Middle frontal gyrus (tissue), 1 donor: Measurements from ENCODE around the gene ZNF628.
"Not testable (repeated sequence)": the region's sequence is repeated elsewhere in the genome, so short reads cannot be mapped to it uniquely, and the experiment has no call there.

Experiments used
- DNase-seq: peaks from one replicate; pipeline ENCODE4 v3.0.0-alpha.2; 2015; ENCODE audit warnings: low spot score; ENCODE audit errors: extremely low spot score

ZNF628 gene

DNA sequence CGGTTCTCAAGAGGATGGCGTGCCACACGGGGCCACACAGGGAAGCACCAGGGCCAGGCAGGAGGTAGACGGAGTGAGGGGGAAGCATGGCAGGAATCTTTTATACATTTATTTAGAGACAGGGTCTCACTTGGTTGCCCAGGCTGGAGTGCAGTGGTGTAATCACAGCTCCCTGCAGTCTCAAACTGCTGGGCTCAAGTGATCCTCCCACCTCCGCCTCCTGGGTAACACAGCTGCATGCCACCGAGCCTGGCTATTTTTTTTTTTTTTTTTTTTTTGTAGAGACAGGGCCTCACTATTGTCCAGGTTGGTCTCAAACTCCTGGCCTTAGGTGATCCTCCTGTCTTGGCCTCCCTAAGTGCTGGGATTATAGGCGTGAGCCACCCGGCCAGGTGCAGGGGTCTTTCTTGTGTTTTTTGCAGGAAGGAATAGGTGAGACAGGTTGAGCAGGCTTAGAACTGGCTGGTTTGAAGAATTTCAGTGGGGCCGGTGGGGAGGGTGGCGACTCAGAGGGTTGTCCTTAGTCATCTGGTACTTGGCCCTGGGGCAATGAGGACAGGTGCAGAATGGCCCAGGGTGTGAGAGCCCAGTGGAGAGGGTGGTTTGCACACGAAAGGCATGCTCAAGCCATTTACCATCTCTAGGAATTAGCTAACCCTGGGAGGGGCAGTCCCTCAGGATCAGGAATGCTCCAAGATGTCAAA, 19.4 kb downstream of the ZNF628 start:
- no peak for DNase-seq

DNA sequence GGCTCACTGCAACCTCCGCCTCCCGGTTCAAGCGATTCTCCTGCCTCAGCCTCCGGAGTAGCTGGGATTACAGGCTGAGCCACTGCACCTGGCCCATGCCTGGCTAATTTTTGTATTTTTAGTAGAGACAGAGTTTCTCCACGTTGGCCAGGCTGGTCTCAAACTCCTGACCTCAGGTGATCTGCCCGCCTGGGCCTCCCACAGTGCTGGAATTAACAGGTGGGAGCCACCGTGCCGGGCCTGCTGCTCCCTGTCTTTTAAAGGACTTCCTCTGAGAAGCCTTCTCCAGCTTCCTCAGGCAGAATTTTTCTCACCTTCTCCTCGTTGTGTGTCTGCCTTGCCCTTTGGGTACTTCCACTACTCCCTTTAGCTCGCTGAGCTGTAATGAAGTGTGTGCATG, 20.4 kb downstream of the ZNF628 start:
- DNase-seq: not testable (repeated sequence)

DNA sequence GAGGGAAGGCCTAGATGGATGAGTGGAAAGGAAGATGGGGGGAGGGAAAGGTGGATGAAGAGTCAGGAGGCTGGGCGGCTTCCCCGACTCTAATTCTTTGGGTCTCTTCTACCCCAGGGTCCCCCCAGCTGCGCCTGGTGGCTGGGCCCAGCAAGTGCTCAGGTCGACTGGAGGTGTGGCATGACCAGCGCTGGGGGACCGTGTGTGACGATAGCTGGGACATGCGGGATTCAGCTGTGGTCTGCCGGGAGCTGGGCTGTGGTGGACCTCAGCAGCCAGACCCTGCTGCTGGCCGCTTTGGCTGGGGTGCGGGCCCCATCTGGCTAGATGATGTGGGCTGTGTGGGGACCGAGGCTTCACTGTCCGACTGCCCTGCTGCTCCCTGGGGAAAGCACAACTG, 21.3 kb downstream of the ZNF628 start:
- DNase-seq: no peak

DNA sequence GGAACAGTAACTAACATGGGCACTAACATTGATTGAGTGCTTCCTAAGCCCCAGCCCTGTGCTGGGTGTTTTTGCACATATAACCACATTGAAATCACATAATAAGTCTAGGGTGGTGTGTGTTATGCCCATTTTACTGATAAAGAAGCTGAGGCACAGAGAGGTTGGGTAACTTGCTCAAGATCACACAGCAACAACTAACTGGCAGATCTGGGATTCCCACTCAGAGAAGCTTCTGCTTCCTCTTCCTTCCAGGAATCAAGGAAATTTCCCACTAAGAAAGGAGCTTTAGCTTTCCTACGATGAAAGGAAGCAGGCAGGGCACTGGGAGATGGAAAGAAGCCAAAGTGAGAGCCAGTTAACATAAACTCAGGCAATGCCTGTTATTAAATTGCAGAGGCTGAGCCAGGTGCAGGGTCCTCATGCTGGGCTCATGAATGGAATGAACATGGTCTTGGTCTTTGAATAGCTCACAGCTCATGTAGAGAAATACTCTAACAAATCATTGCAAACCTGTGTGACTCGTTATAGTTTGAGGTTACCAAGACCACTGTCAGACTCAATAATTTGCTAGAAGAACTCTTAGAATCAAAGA, 21.9 kb downstream of the ZNF628 start:
- DNase-seq: no peak

DNA sequence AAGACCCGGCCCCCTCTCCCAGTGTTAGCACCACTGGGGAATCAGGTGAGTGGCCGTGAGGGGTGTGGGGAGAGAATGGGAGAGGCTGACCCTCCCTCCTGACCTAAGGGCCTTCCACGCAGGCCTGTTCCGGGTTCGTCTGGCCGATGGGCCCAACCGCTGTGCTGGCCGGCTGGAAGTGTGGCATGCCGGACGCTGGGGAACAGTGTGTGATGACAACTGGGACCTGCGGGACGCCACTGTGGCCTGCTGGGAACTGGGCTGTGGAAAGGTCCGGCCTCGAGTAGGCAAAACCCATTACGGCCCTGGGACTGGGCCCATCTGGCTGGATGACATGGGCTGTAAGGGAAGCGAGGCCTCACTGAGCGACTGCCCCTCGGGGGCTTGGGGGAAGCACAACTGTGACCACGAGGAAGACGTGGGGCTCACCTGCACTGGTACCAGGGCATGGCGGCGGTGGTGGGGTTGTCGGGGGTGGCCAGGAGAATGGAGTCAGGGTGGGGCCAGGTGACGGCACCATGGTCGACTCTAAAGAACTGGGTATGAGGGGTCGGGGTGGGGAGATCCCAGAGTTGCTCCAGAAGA, 24.0 kb downstream of the ZNF628 start:
- DNase-seq: no peak

DNA sequence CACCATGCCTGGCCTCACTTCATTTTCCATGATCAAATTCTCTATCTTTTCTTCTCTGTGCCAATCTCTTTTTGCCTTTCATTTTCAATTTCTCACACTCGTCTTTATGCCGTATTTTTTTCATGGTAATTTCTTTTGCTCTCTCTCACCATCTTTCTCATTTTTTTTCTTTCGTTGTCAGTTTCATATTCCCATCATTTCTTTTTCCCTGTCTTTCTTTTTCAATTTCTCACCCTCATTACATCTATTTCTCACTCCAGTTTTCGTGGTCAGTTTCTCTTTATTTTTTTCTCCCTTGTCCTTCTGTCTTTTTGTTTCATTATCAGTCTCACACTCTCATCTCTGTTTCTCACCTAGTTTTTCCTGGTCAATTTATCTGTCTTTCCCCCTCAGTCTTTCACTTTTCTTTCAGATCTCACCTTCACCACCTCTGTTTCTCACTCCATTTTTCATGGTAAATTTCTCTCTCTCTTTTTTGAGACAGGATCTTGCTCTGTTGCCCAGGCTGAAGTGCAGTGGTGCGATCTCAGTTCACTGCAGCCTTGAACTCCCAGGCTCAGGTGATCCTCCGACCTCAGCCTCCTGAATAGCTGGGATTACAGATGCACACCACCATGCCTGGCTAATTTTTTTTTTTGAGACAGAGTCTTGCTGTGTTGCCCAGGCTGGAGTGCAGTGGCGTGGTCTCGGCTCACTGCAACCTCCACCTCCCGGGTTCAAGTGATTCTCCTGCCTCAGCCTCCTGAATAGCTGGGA, 26.0 kb downstream of the ZNF628 start:
- no peak for DNase-seq

DNA sequence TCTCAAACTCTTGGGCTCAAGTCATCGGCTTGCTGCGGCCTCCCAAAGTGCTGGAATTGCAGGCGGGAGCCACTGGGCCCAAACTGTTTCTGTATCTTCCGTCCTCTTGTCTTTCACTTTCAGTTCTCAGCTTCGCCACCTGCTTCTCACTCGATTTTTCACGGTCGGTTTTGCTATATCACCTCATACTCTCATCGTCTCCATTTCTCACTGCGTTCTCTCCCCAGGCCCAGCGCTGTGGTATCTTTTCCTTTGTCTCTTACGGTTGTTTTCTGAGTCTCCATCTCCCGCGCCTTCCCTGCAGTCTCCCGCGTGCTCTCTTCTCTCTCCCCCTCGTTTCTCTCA, 26.7 kb downstream of the ZNF628 start:
- DNase-seq: no peak

DNA sequence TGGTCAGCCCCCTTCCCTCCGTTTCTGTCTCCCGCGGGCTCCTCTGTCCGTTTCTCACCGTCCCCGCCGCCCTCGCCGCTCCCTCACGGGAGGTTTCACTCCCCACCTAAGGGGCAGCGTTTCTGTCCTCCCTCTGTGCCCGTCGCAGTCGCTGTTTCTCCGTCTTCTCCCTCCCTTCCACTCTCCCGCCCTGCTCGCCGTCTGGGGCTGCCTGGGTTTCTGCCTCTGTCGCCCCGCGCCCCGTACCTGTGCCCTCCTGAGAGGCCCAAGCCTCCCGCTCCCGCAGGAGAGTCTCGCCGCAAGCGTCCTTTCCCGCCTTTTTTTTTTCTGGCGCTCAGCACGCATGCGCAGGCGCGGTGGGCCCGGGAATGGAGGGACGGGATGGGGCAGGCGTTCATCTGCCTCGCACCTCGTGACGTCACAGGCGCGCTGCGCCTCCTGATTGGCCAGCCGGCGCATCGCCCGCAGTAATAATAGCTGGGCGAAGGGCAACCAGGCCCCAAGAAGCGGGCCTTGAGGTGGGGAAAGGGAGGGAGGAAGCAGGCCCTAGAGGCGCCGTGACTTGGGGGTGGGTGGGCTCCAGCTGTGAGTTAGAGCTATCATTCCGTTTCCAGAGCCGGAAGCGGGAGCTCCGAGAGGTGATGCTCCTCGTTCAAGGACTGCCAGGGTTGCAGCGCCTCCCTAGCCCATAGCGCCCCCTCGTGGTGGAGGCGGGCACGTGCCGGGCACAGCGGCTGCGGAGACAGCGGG, 27.3 kb downstream of the ZNF628 start:
- peak; percentile 93 for DNase-seq

DNA sequence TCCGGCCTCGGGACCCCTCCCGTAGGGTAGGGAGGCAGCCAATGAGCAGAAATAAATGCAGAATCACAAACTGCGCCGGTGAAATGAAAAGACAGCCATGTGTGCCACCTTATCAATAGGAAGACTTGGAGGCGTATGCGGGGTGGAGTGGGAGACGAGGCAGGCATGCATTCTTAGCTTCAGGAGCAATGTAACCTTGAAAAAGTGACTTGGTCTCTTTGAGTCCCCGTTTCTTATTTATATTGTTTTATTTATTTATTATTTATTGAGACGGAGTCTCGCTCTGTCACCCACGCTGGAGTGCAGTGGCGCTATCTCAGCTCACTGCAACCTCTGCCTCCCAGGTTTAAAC, 27.8 kb downstream of the ZNF628 start:
- DNase-seq: no peak

DNA sequence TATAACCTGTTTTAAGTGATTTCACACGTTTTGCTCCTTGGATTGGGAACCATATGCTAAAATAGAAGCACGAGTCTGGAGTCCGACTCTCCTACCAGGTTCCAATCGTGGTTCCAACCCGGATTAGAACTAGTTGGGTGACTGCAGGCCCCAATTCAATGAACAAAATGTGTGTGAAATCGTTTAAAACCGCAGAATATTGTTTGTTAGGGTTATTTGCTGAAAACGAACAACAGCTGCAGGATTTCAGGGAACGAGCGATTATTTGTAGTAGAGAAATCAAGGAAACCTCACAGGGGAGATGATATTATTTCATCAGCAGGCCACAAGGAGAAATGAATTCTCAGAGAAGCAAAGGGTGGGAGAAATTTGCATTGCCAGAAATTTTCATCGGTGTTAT, 28.6 kb downstream of the ZNF628 start:
- DNase-seq: no peak

DNA sequence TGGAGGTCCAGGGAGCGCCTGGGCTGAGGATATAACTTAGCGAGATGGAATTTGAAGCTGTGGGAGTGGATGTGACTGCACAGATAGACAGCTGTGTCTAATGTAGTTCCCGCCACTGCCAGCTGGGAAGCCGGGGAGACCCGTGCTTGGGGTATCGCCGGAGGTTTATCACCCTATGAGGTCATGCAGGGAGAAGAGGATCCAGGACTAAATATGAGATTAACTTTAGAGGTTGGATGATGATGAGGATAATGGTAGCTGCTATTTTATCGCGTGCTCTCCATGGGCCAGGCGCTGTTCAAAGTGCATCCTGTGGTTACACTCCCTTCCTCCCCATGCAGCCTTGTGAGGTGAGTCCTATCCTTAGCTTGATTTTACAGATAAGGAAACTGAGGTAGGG, 31.7 kb downstream of the ZNF628 start:
- no peak for DNase-seq

DNA sequence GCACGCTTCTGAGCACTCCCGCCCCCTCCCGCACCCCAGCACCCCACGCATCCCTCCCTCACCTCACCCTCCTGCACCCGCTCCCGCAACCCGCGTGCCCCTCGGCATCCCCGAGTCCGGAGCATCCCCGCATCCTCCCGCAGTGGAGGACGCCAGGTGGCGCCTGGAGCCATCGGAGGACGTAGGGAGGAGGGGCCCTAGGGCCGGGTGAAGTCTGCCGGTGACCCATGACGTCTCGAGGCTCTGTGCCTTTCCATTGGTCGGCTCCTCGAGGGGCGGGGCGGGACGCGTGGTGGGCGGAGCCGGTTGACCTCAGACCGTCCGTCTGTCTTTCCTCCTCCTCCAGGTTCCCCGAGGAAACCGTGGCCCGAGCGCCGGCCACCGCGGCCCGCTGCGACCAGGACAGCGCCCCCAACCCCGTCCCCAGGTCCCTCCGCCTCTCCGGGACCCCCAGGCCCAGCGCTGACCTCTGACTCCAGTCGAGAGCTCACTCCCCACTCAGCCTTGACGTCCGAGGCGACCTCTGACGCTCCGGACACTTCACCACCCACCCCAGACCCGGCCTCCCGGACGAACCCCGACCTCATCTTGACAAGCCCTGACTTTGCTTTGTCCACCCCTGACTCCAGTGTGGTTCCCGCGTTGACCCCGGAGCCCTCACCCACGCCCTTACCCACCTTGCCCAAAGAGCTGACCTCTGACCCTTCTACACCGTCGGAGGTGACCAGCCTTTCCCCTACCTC, 40.6 kb downstream of the ZNF628 start:
- peak; percentile 90 for DNase-seq

DNA sequence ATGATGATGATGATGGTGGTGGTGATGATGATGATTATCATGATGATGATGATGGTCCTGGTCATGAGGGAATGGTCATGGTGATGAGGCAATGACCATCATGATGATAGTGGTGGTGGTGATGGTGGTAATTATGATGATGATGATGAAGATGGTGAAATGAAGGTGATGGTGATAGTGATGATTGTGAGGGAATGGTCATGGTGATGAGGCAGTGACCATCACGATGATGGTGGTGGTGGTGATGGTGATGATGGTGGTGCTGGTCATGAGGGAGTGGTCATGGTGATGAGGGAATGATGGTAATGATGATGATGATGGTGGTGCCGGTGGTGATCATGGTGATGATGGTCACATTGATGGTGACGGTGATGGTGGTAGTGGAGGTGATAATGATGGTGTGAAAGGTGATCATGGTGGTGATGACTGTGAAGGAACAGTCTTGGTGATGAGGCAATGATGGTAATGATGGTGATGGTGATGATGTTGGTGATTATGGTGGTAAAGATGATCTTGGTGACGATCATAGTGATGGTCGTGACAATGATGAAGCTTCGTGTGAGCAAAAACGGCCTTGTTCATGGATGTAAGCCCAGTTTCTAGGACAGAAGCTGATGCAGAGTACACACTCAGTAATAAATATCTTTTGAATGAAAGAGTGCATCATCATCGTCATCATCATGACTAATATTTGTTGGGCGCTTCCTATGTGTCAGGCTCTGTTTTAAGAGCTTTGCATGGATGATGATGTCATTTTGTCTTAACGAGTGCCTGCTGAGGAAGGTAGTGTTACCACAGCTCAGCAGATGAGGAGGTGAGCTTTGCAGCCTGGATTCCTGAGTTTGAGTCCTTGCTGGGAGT, 43.3 kb downstream of the ZNF628 start:
- no peak for DNase-seq

DNA sequence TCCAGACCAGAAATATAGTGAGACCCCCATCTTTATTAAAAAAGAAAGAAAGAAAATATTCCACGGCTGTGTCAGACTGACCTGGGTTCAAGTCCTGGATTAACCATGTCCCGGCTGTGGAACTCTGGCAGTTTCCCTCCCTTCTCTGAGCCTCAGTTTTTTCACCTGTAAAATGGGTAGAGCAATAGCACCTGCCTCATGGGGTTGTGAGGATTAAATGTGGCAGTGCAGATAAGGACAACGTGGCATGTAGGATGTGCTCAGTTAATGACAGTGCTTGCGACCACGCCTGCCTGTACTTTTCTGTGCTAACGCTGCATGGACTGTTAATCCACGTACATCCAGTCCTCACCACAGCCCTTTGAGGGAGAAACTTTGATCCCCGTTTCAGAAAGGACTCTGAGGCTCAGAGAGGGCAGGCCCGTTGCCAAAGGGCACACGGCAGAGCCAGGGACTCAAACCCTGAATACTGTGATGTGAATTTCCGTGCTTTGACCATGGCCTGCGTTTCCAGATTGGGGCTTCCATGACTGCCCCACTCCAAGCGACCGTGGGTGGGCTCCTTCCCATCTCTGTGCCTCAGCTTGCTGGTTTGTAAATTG, 44.4 kb downstream of the ZNF628 start:
- DNase-seq: no peak

DNA sequence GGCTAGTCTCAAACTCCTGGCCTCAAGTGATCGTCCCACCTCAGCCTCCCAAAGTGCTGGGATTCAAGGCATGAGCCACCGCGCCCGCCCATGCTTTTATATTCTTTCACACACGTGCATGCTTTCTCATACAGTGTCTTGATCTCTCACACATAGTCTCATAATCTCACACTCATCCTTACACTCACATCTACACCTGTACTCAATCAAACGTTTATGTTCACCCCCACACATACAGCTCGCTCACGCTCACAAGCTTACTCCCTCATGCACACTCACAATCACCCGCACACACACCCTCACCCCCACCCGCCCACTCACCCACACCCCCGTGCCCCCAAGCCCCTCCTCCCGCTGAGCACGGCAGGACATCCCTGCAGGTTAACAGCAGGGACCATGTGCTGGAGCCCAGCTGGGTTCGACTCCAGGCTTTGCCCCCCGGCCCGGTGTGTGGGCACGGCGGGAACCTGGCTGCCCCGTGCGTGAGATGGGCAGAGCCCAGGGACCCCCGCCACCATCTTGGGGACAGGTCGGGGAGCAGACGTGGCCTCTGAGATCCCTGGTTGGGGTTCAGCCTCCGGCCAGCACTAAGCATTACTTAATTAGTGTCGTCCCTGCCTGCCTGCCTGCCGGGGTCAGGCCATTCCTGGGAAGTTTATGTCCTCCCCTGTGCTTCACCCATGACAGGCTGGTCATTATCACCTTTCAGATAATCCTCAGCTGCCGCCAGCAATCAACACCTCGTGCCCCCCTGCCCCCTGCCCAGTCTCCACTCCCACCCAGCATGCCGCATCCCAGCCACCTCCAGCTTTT, 49.1 kb downstream of the ZNF628 start:
- no peak for DNase-seq

DNA sequence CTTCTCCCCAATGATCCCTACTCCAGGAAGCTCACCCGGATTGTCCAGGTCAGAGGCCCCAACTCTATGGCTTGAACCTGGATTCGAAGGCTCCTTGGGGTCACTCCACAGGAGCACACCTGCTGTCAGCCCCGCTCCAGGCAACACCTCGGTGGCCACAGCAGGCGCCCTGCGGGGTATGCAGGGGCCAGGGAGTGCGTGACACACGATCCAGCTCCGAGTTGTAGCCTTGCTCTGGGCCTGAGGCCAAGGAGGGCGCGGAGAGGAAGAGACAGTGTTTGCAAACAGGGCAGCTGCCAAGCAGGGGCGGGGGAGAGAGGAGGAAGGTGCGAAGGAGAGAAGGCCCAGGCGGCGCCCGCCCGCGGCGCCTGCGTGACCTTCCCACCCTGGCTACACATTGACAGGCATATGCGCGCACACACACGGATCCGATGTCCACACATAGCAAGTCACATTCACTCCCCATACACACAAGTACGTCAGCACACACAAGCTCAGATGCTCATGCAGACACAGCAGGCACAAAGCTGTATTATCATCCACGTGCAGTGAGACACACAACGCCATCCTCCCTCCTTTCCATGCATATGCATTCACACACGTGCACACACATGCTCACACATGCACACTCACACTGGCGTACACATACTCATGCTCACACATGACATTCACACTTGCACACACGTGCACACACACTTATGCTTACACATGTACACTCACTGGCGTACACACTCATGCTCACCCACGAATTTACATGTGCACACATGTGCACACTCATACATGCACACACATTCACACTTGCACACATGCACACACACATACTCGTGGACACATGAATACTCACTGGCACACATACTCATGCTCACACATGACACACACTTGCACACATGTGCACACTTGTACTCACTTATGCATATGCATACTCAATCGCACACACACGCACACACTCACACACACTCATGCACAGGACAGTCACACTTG, 50.1 kb downstream of the ZNF628 start:
- no peak for DNase-seq

DNA sequence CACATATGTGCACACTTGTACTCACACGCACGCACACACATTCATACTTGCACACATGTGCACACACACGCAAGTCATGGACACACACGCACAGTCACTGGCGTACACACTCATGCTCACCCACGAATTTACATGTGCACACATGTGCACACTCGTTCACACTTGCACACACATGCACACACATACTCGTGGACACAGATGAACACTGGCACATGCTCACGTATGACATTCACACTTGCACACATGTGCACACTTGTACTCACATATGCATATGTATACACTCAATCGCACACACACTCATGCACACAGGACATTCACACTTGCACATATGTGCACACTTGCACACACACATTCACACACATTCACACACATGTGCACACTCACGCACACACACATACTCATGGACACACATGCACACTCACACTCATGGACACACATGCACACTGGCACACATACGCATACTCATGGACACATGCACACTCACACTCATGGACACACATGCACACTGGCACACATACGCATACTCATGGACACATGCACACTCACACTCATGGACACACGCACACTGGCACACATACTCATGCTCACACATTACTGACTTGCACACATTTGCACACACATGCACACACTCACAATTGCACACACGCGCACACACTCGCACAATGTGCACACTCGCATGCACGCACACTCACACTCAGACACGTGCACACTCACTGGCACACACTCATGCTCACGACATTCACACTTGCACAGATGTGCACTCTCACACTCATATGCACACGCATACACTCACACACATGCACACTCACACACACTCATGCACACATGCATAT, 51.0 kb downstream of the ZNF628 start:
- no peak for DNase-seq
